Adrenal gland (tissue), 5 donors: ENCODE results near the gene FAM20C.

Experiments
- CTCF ChIP-seq, 6 experiments: fragments of 450-650 bp in 4 of 6; fragments of 200-600 bp in 2 of 6; sonication (generic) in 1 of 6; IDR thresholded peaks; 1 replicate in 5 of 6; 2 replicates in 1 of 6; pipeline versions ENCODE4 v1.5.1 to v1.8.0; 2016 to 2021; ENCODE audit warnings: antibody characterized with exemption in 6 of 6, mild to moderate bottlenecking in 2 of 6, moderate library complexity in 1 of 6
- POLR2A ChIP-seq, 2 donors: fragments of 450-650 bp; IDR thresholded peaks; one replicate each; pipeline ENCODE4 v1.6.1; 2017; ENCODE audit warnings: antibody characterized with exemption in 2 of 2, mild to moderate bottlenecking in 2 of 2, moderate library complexity in 1 of 2
- donor health status: DM: no; HTN: no; CAD: no.

GRCh38 chr7:292826-293225 lies 100.5 kb downstream of the FAM20C start:
- TF ChIP-seq CTCF (IDR thresholded peaks at IDR 0.05) (no peak), POLR2A (IDR thresholded peaks at IDR 0.05) (no peak)
